HG03025 (cell line): ENCODE data around the gene KRTAP12-2.
"Not testable (repeated sequence)": the region's sequence is repeated elsewhere in the genome, so short reads cannot be mapped to it uniquely, and the experiment has no call there.

Experiments used
- ATAC-seq: cut with Tn5 transposase; IDR thresholded peaks from one replicate; pipeline ENCODE4 v1.9.1; 2021; ENCODE audit warnings: mild to moderate bottlenecking, moderate library complexity; ENCODE audit not compliant: unreplicated experiment, low FRiP score

The KRTAP12-2 gene

DNA sequence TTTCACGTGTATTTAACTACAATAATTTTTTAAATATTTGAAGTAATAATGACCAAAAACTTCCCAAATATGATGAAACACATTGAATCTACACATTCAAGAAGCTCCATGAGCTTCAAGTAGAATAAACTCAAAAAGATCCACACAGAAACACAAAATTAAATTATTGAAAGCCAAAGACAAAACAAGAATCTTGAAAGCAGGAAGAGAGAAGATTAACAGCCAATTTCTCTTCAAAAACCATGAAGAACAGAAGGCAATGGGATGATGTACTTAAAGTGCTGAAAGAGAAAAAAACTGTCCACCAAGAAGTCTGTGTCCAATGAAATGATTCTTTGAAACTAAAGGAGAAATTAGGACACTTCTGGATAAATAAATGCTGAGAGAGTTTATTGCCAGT lies 34.7 kb downstream of the KRTAP12-2 start:
- ATAC-seq, result no peak

DNA sequence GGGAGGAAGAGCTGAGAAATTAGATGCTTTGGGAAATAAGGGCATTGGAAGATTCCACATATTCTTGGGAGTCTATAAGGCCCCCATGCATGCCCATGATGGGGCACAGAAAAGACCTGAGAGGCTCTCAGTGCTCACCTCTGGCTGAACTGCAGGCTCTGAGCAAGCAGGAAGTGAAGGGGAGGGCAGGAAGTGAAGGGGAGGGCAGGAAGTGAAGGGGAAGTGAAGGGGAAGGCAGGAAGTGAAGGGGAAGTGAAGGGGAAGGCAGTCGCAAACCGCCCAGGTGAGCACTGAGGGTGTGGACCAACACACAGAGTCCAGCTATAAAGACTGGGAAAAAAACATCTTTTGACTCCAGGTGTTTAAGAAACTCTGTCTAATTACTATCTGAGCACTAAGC lies 36.3 kb downstream of the KRTAP12-2 start:
- ATAC-seq, result no peak

DNA sequence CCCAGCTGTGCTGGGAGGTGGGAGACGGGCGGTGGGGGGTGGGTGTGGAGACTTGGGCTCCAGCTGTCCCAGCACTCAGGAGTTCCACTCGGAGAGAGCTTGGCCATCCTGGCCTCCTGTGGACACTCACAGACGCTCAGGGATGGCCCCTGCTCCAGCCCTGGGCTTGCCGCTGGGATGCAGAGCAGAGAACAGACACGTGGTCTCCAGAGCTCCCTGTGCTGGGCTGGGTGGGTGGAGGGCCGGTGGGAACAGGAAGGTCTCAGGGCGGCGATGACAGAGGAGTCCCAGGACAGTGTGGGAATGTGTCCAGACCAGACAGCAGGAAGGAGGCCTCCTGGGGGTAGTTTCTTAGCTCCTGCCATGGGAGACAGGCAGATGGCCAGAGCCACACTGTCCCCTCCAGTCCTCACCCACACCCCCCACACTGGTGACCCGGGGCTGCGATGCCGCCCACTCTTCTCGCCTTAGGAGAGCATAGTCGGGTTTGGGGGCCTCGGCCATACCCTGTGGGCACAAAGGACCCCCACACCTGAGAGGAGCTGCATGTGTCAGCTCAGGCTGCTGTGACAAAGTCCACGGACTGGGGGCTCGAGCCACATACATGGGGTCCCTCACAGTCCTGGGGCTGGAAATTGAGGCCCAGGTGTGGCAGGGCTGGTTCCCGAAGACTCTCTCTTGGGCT lies 37.9 kb downstream of the KRTAP12-2 start:
- ATAC-seq, result no peak

GRCh38 chr21:44627831-44628233 lies 38.9 kb downstream of the KRTAP12-2 start:
- not testable (repeated sequence) for ATAC-seq

- not testable (repeated sequence) for ATAC-seq
Observed at GRCh38 chr21:44627181-44627822, 39.4 kb downstream of the KRTAP12-2 start.

- ATAC-seq, result no peak
Observed at GRCh38 chr21:44626673-44627143, 40.0 kb downstream of the KRTAP12-2 start, which contains the start of gene KRTAP10-9. TSS of gene KRTAP10-9 (plus strand) at chr21:44627093. CDS start at chr21:44627172, 79 bp downstream.

GRCh38 chr21:44626262-44626661 lies 40.5 kb downstream of the KRTAP12-2 start:
- ATAC-seq, result no peak

DNA sequence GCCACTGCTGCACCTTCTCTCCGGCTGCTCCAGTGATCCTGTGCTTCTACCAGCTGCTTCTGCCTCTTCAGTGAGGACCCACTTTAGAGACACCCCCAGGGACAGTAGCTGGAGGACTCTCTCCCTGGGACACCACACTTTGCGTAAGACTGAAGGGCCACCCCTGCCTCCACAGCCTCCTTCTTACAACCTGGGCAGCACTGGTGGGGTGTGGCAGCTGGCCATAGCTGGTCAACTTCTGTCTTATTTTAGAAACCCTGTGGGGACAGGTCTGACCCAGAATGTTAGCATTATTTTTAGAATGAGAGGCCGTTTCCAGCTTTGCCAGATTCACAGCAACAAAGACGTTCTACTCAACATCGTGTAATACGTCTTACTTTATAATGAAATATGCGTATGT lies 41.0 kb downstream of the KRTAP12-2 start:
- ATAC-seq, result no peak

- no peak for ATAC-seq
Observed at GRCh38 chr21:44623575-44623974, 43.2 kb downstream of the KRTAP12-2 start.

DNA sequence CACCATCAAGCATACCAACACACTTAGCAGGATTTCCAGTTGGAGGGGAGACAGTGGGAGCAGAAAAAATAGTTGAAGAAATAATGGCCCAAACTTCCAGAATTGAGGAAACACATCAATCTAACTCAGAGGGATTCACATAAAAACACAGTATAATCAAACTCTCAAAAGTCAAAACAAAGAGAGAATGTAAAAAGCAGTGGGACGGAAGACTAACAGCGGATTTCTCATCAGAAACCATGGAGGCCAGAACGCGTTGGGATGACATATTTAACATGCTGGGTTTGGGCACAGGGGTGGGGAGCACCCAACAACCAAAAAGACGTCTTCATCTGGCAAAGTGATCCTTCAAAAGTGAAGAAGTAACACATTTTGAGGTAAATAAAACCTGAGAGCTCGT lies 46.8 kb downstream of the KRTAP12-2 start:
- no peak for ATAC-seq

GRCh38 chr21:44618909-44619308 lies 47.8 kb downstream of the KRTAP12-2 start:
- ATAC-seq, result no peak

DNA sequence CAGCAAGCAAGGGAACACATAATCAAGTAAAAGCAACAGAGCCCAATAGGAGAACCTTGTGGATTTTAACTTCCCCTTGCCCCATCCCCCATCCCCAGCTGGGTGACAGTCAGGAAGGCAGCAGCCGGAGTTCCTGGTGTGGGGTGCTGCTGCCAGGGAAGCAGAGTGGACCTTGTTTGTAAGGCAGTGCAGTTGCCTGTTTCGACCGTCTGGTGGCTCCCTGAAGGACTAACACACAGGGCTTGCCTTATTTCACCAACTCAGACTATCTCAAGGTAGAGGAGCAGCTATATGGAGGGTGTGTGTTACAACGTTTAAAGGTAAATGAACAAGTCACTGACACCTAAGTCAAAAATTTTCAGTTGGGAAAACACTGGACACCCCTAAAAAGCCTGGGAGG lies 48.2 kb downstream of the KRTAP12-2 start:
- ATAC-seq, result no peak

- ATAC-seq, result no peak
Observed at GRCh38 chr21:44617071-44617501, 49.6 kb downstream of the KRTAP12-2 start.

DNA sequence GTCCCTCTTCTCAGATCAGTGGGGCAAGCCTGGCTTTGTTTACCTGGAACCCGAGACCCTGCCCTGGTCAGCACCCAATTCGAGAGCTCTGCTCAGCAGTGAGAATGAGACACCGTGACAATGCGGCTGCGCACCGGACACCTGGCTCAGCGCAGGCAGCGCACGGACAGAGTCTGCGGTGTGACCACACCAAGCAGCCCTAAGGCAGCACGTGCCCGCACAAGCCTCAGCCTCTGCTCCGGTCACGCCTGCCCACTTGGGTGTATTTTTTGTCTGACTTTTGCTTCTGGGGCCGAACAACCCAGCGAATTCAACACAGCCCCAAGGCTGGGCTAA lies 50.2 kb downstream of the KRTAP12-2 start:
- no peak for ATAC-seq
